GM12872 (cell line): Measurements from ENCODE around the gene PCBP3.

Source experiments
- CTCF ChIP-seq: IDR thresholded peaks from 3 replicates; pipeline ENCODE4 v1.5.1; 2011; ENCODE audit warnings: low read depth, mild to moderate bottlenecking, low read length, moderate library complexity; ENCODE audit not compliant: insufficient read depth

PCBP3 gene

GRCh38 chr21:45923146-45923545 is 279.6 kb downstream of the PCBP3 start:
- peak; percentile 64 for TF ChIP-seq CTCF

GRCh38 chr21:45926281-45926680 is 282.8 kb downstream of the PCBP3 start:
- TF ChIP-seq CTCF, result no peak

GRCh38 chr21:45927032-45927431 is 283.5 kb downstream of the PCBP3 start:
- no peak for TF ChIP-seq CTCF

- TF ChIP-seq CTCF, result no peak
Observed at GRCh38 chr21:45927851-45928850, 284.6 kb downstream of the PCBP3 start.

GRCh38 chr21:45929449-45929848 is 285.9 kb downstream of the PCBP3 start:
- TF ChIP-seq CTCF, result no peak

- TF ChIP-seq CTCF, result no peak
Observed at GRCh38 chr21:45930231-45930760, 286.8 kb downstream of the PCBP3 start.

- TF ChIP-seq CTCF, result no peak
Observed at GRCh38 chr21:45930792-45931191, 287.3 kb downstream of the PCBP3 start.
